Body of pancreas (tissue), 4 donors: ENCODE measurements around the gene UQCC2. TPM values are rescaled to one million over a fixed set of nuclear protein-coding genes. Genes with fewer than 3 reads are reported as not detected.

Source experiments
- ATAC-seq: fragments of 150-250 bp; one replicate; pipeline ENCODE4 v1.9.1; 2016
- DNase-seq, 4 donors: peaks; one replicate each; pipeline ENCODE4 v3.0.0-alpha.2; 2019
- H3K27ac ChIP-seq, 4 donors: fragments of 200-600 bp; sonication (generic); 1 replicate in 3 of 4; 2 replicates in 1 of 4; pipeline versions ENCODE4 v1.5.1 to v1.6.1; 2016 to 2019; ENCODE audit warnings: mild to moderate bottlenecking in 1 of 4, mixed read lengths in 1 of 4, moderate library complexity in 1 of 4
- H3K27me3 ChIP-seq, 2 donors: fragments of 200-600 bp; sonication (generic); one replicate each; pipeline ENCODE4 v1.6.0; 2016; ENCODE audit warnings: mild to moderate bottlenecking in 1 of 2
- H3K36me3 ChIP-seq, 2 donors: fragments of 200-600 bp; sonication (generic); replicated peaks in 1 of 2; 2 replicates each; pipeline ENCODE4 v1.5.1; 2016; ENCODE audit warnings: low read depth in 2 of 2; ENCODE audit not compliant: insufficient read depth in 1 of 2
- H3K4me1 ChIP-seq: fragments of 200-600 bp; sonication (generic); one replicate; pipeline ENCODE4 v1.6.0; 2016
- H3K4me3 ChIP-seq, 2 donors: fragments of 200-600 bp; sonication (generic); 1 replicate in 1 of 2; 2 replicates in 1 of 2; pipeline ENCODE4 v1.5.1; 2016 to 2019
- H3K9me3 ChIP-seq, 3 donors: fragments of 200-600 bp; sonication (generic); 1 replicate in 2 of 3; 2 replicates in 1 of 3; pipeline ENCODE4 v1.5.1; 2016
- CTCF ChIP-seq, 7 experiments: fragments of 450-650 bp in 4 of 7; fragments of 200-600 bp in 3 of 7; sonication (generic) in 3 of 7; IDR thresholded peaks; one replicate each; pipeline ENCODE4 v1.5.1; 2016 to 2019; ENCODE audit warnings: antibody characterized with exemption in 7 of 7
- POLR2A ChIP-seq, 3 donors: fragments of 450-650 bp; IDR thresholded peaks; one replicate each; pipeline ENCODE4 v1.6.1; 2016; ENCODE audit warnings: antibody characterized with exemption in 3 of 3, mild to moderate bottlenecking in 2 of 3
- WGBS, 2 donors: methylation state at CpG; one replicate each; pipeline ENCODE4 v1.1.5; 2017; 5-methylcytosine and 5-hydroxymethylcytosine counted together
- intact Hi-C: fragments of 100-400 bp; cut with DNase I; formaldehyde crosslinking; loops from one replicate; pipeline ENCODE4 v1.15.1; 2023
- total RNA-seq, 2 donors: library from RNA; depleted of rRNA; stranded (reverse); fragments of >200 nt; gene quantifications; one replicate each; pipeline ENCODE4 v1.1.0, GENCODE V29; 2016

UQCC2 gene
- total RNA-seq, 2 donors from 2014 or later, result 4.0 to 17.6 TPM

GRCh38 chr6:33728438-33728837, 16.9 kb upstream of the UQCC2 start:
- no peaks in the 10 kb centered on the region for H3K9me3 ChIP-seq
- H3K27ac ChIP-seq, result peak overlapping the region; percentile 62 to 83 (median 78)
- H3K4me3 ChIP-seq, result no peak overlapping the region
- peak; percentile 69 for ATAC-seq
- H3K4me1 ChIP-seq, result peaks cover 41% of the 10 kb centered on the region
- intact Hi-C loops, result no loop called here
- TF ChIP-seq CTCF (IDR thresholded peaks at IDR 0.05), result no peak
- peak in 1 of 3 donors; percentile 35 for TF ChIP-seq POLR2A (IDR thresholded peaks at IDR 0.05)
- DNase-seq, result peak; percentile 55 to 84 (median 73)
- H3K36me3 ChIP-seq, result no peaks in the 10 kb centered on the region
- 67 to 74% methylated on average over 10 to 11 of the region's 11 CpGs for WGBS, 2 donors
- H3K27me3 ChIP-seq, result no peaks in the 10 kb centered on the region

GRCh38 chr6:33727932-33728331, 16.4 kb upstream of the UQCC2 start:
- Histone ChIP-seq H3K36me3 (no peaks in the 10 kb centered on the region), H3K27me3 (no peaks in the 10 kb centered on the region), H3K4me3 (no peak overlapping the region), H3K4me1 (peaks cover 45% of the 10 kb centered on the region), H3K27ac (peak overlapping the region; percentile 62 to 83 (median 78)), H3K9me3 (no peaks in the 10 kb centered on the region)
- DNase-seq (peak; percentile 79 to 94 (median 90)), ATAC-seq (peak; percentile 87)
- intact Hi-C loops, result no loop called here
- WGBS, 2 donors, result 20 to 21% methylated on average over 7 to 10 of the region's 11 CpGs
- TF ChIP-seq CTCF (IDR thresholded peaks at IDR 0.05) (no peak), POLR2A (IDR thresholded peaks at IDR 0.05) (no peak)

GRCh38 chr6:33727126-33727525, 15.6 kb upstream of the UQCC2 start:
- DNase-seq, result no peak
- H3K36me3 ChIP-seq, result no peaks in the 10 kb centered on the region
- no peak for ATAC-seq
- intact Hi-C loops, result no loop called here
- H3K9me3 ChIP-seq, result no peaks in the 10 kb centered on the region
- H3K27me3 ChIP-seq, result no peaks in the 10 kb centered on the region
- TF ChIP-seq CTCF (IDR thresholded peaks at IDR 0.05) (no peak), POLR2A (IDR thresholded peaks at IDR 0.05) (no peak)
- peak overlapping the region in 3 of 4 donors; percentile 77 to 83 (median 80) for H3K27ac ChIP-seq
- WGBS, 2 donors, result 63 to 69% methylated on average over 4 to 7 of the region's 7 CpGs
- peaks cover 45% of the 10 kb centered on the region for H3K4me1 ChIP-seq
- no peak overlapping the region for H3K4me3 ChIP-seq

GRCh38 chr6:33726696-33727095, 15.2 kb upstream of the UQCC2 start:
- Histone ChIP-seq H3K4me3 (no peak overlapping the region), H3K36me3 (no peaks in the 10 kb centered on the region), H3K9me3 (no peaks in the 10 kb centered on the region), H3K27me3 (no peaks in the 10 kb centered on the region), H3K27ac (peak overlapping the region in 2 of 4 donors; percentile 80 to 83), H3K4me1 (peaks cover 44% of the 10 kb centered on the region)
- DNase-seq (no peak), ATAC-seq (no peak)
- no peak for TF ChIP-seq CTCF (IDR thresholded peaks at IDR 0.05)
- no peak for TF ChIP-seq POLR2A (IDR thresholded peaks at IDR 0.05)
- intact Hi-C loops, result no loop called here
- 95 to 100% methylated on average over 3 to 15 of the region's 15 CpGs for WGBS, 2 donors

- 86 to 94% methylated on average over 7 of the region's 7 CpGs for WGBS, 2 donors
Observed at GRCh38 chr6:33725891-33726673, 14.6 kb upstream of the UQCC2 start.

More at GRCh38 chr6:33725891-33726673, 14.6 kb upstream of the UQCC2 start:
- no peak for TF ChIP-seq CTCF (IDR thresholded peaks at IDR 0.05)
- TF ChIP-seq POLR2A (IDR thresholded peaks at IDR 0.05), result no peak
- H3K4me3 ChIP-seq, result no peak overlapping the region
- no peaks in the 10 kb centered on the region for H3K9me3 ChIP-seq
- peaks cover 38% of the 10 kb centered on the region for H3K4me1 ChIP-seq
- H3K36me3 ChIP-seq, result no peaks in the 10 kb centered on the region
- no peak overlapping the region for H3K27ac ChIP-seq
- no peak for DNase-seq
- intact Hi-C loops, result no loop called here
- H3K27me3 ChIP-seq, result no peaks in the 10 kb centered on the region
- ATAC-seq, result no peak
